Panc1 (cell line): ENCODE data around the gene POLDIP2.
A peak's percentile ranks its signal among the peaks of the same experiment; 100 is the strongest.

Experiments used
- CTCF ChIP-seq: fragments of 450-650 bp; IDR thresholded peaks from 2 replicates; pipeline ENCODE4 v1.5.1; 2017; ENCODE audit warnings: mild to moderate bottlenecking
- POLR2AphosphoS5 ChIP-seq: IDR thresholded peaks from 2 replicates; pipeline ENCODE4 v1.6.1; 2012; ENCODE audit warnings: mild to moderate bottlenecking, low read depth, low read length, moderate library complexity
- SIN3A ChIP-seq: IDR thresholded peaks from 2 replicates; pipeline ENCODE4 v1.6.1; 2012; ENCODE audit warnings: low read depth, mild to moderate bottlenecking, low read length, moderate library complexity, borderline replicate concordance; ENCODE audit not compliant: insufficient read depth
- TF ChIP-seq, protein P1 (sequence below), 2 experiments: IDR thresholded peaks; 2 replicates each; pipeline ENCODE4 v1.6.1; 2011 to 2012; ENCODE audit warnings: low read depth in 2 of 2, control low read depth in 1 of 2, low read length in 1 of 2, mild to moderate bottlenecking in 1 of 2, moderate library complexity in 1 of 2; ENCODE audit not compliant: insufficient read depth in 1 of 2

DNA sequence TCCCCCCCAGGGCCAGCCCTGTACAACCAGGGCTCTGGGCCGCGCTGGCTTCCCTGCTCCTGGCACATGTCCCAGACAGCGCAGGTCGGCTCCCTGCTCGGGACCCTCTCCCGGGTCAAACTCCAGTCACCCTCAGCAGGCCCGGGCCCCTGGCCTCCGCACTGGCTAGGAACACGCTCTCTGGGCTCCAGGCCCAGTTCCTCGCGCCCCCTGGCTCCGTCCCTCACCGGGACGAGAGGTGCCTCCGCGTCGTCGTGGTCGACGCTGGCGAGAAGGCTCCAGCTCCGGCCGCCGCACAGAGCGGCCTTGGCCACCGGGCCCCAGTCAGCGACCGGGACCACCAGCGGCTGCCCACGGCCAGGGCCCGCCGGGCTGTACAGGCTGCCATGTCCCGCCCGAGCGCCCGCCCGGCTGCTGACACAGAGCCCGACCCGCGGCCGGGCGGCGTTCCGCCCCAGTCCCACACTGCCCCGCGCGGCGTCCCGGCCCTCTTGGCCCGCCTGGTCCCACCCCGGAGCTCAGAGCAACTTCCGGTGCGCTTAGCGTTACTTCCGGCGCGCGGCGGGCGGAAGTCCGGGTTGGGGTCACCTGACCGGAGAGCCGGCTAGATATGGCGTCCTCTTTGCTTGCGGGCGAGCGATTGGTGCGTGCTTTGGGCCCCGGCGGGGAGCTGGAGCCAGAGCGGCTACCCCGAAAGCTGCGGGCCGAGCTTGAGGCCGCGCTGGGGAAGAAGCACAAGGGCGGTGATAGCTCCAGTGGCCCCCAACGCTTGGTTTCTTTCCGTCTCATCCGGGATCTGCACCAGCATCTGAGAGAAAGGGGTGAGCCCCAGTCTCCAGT lies at the start of gene POLDIP2:
- TF ChIP-seq CTCF (no peak), SIN3A (peak; percentile 86; the same call in 1 of the 2 replicates), POLR2AphosphoS5 (peak; percentile 95)
- TF ChIP-seq, protein P1, sequence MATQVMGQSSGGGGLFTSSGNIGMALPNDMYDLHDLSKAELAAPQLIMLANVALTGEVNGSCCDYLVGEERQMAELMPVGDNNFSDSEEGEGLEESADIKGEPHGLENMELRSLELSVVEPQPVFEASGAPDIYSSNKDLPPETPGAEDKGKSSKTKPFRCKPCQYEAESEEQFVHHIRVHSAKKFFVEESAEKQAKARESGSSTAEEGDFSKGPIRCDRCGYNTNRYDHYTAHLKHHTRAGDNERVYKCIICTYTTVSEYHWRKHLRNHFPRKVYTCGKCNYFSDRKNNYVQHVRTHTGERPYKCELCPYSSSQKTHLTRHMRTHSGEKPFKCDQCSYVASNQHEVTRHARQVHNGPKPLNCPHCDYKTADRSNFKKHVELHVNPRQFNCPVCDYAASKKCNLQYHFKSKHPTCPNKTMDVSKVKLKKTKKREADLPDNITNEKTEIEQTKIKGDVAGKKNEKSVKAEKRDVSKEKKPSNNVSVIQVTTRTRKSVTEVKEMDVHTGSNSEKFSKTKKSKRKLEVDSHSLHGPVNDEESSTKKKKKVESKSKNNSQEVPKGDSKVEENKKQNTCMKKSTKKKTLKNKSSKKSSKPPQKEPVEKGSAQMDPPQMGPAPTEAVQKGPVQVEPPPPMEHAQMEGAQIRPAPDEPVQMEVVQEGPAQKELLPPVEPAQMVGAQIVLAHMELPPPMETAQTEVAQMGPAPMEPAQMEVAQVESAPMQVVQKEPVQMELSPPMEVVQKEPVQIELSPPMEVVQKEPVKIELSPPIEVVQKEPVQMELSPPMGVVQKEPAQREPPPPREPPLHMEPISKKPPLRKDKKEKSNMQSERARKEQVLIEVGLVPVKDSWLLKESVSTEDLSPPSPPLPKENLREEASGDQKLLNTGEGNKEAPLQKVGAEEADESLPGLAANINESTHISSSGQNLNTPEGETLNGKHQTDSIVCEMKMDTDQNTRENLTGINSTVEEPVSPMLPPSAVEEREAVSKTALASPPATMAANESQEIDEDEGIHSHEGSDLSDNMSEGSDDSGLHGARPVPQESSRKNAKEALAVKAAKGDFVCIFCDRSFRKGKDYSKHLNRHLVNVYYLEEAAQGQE (IDR thresholded peaks at IDR 0.05; ENCODE audit: insufficient read depth in 1 of 2, low read depth in 2 of 2, low read length in 1 of 2), result no peak
